Panc1 (cell line): ENCODE results near the gene TP73. TPM values are rescaled to one million over a fixed set of nuclear protein-coding genes. Genes with fewer than 3 reads are reported as not detected.

Source experiments
- ATAC-seq: fragments of 200-7000 bp; cut with Tn5 transposase; 2 replicates; pipeline ENCODE4 v1.9.1; 2020; ENCODE audit warnings: mild to moderate bottlenecking, moderate library complexity
- Bru-seq: library from RNA; stranded (reverse); fragments of 400-500 nt; gene quantifications from one replicate; lab custom pipeline; 2021; lab: Mats Ljungman, UMichigan
- BruChase-seq, 2 experiments: library from RNA; stranded (reverse); fragments of 400-500 nt; gene quantifications; one replicate each; lab custom pipeline; 2021; lab: Mats Ljungman, UMichigan
- BruUV-seq: library from RNA; stranded (reverse); fragments of 400-500 nt; replicated peaks from 2 replicates; lab custom pipeline; 2021; lab: Mats Ljungman, UMichigan
- CTCF ChIA-PET: fragments of 300-600 bp; sonication (Branson Sonifier 250); formaldehyde crosslinking; loops from one replicate; lab custom pipeline; 2022; ENCODE audit warnings: antibody characterized with exemption; lab: Charles Lee
- POLR2A ChIA-PET: fragments of 300-600 bp; sonication (Branson Sonifier 250); formaldehyde crosslinking; loops from one replicate; lab custom pipeline; 2022; ENCODE audit warnings: antibody characterized with exemption; lab: Charles Lee
- DNase-seq: peaks from one replicate; pipeline ENCODE4 v3.0.0-alpha.2; 2010; ENCODE audit warnings: low read depth, low spot score
- H3K27ac ChIP-seq: 2 replicates; pipeline ENCODE4 v1.5.1; 2011; ENCODE audit warnings: mild to moderate bottlenecking, low read length, inconsistent platforms
- H3K27me3 ChIP-seq: fragments of 200-500 bp; sonication (Bioruptor generic); 2 replicates; pipeline ENCODE4 v1.6.0; 2014; ENCODE audit warnings: low read length, inconsistent platforms; ENCODE audit not compliant: control insufficient read depth, insufficient read depth
- H3K36me3 ChIP-seq: fragments of 200-500 bp; sonication (Bioruptor generic); 2 replicates; pipeline ENCODE4 v1.5.1; 2014; ENCODE audit warnings: inconsistent platforms, mild to moderate bottlenecking, low read length, moderate library complexity; ENCODE audit not compliant: control insufficient read depth, insufficient read depth
- H3K4me1 ChIP-seq: 2 replicates; pipeline ENCODE4 v1.5.1; 2011; ENCODE audit warnings: inconsistent platforms, mild to moderate bottlenecking, low read length, moderate library complexity; ENCODE audit not compliant: control insufficient read depth, insufficient read depth
- H3K4me3 ChIP-seq, 2 experiments: 2 replicates each; pipeline ENCODE4 v1.5.1; 2011 to 2012; ENCODE audit warnings: low read depth in 2 of 2, low read length in 2 of 2, mild to moderate bottlenecking in 2 of 2, inconsistent platforms in 1 of 2, moderate library complexity in 1 of 2
- H3K9me3 ChIP-seq: fragments of 200-500 bp; sonication (Bioruptor generic); 2 replicates; pipeline ENCODE4 v1.5.1; 2014; ENCODE audit warnings: low read depth, mild to moderate bottlenecking, inconsistent platforms, low read length, moderate library complexity; ENCODE audit not compliant: control insufficient read depth, insufficient read depth
- CTCF ChIP-seq: fragments of 450-650 bp; IDR thresholded peaks from 2 replicates; pipeline ENCODE4 v1.5.1; 2017; ENCODE audit warnings: mild to moderate bottlenecking
- POLR2AphosphoS5 ChIP-seq: IDR thresholded peaks from 2 replicates; pipeline ENCODE4 v1.6.1; 2012; ENCODE audit warnings: mild to moderate bottlenecking, low read depth, low read length, moderate library complexity
- SIN3A ChIP-seq: IDR thresholded peaks from 2 replicates; pipeline ENCODE4 v1.6.1; 2012; ENCODE audit warnings: low read depth, mild to moderate bottlenecking, low read length, moderate library complexity, borderline replicate concordance; ENCODE audit not compliant: insufficient read depth
- TCF7L2 ChIP-seq: IDR thresholded peaks from 2 replicates; pipeline ENCODE4 v1.6.1; 2011; ENCODE audit warnings: mild to moderate bottlenecking, low read depth, low read length, inconsistent platforms
- in situ Hi-C: cut with HindIII; loops from 2 replicates; pipeline ENCODE4 v1.10.0; 2016; ENCODE audit warnings: low sequenced_read_pairs, low pct_unique_long_range_greater_than_20kb
- intact Hi-C: fragments of 100-400 bp; cut with micrococcal nuclease; formaldehyde crosslinking; loops from one replicate; pipeline ENCODE4 v1.10.0; 2022; ENCODE audit not compliant: unreplicated experiment
- long read RNA-seq: library from polyadenylated mRNA; unstranded; transcript quantifications from one replicate; pipeline ENCODE4 v2.0.0, GENCODE V29; 2021; ENCODE audit not compliant: unreplicated experiment
- polyA plus RNA-seq: library from polyadenylated mRNA; unstranded; fragments of >200 nt; gene quantifications from one replicate; pipeline ENCODE4 v1.2.1, GENCODE V29; 2012; ENCODE audit warnings: missing spikeins; ENCODE audit not compliant: insufficient read length
- total RNA-seq: library from RNA; stranded (reverse); gene quantifications from one replicate; pipeline ENCODE4 v1.2.1, GENCODE V29; 2021; ENCODE audit not compliant: unreplicated experiment
- TF ChIP-seq, protein P1 (sequence below), 2 experiments: IDR thresholded peaks; 2 replicates each; pipeline ENCODE4 v1.6.1; 2011 to 2012; ENCODE audit warnings: low read depth in 2 of 2, control low read depth in 1 of 2, low read length in 1 of 2, mild to moderate bottlenecking in 1 of 2, moderate library complexity in 1 of 2; ENCODE audit not compliant: insufficient read depth in 1 of 2

TP73 gene
- total RNA-seq (4.7 TPM), Bru-seq, nascent RNA (percentile 39 among the genes with signal in this experiment), BruChase-seq, experiment 1, labeled RNA remaining after a 2-hour chase (percentile 41 among the genes with signal in this experiment), BruChase-seq, experiment 2, labeled RNA remaining after a 6-hour chase (percentile 44 among the genes with signal in this experiment)
- 3.2 TPM for polyA plus RNA-seq
- long read RNA-seq, partial matches to known transcripts = 0 of 3 reads
- long read RNA-seq, other reads (novel, unspliced or antisense) = 3 of 3 reads

GRCh38 chr1:3651930-3652547, at the start of gene TP73:
Gene TP73 (plus strand): TSS chr1:3652516. CDS start chr1:3682366, 29,850 bp downstream.
- Histone ChIP-seq H3K9me3 (no peaks in the 10 kb centered on the region), H3K4me3 (peak within 1 kb of the TSS; percentile 48 to 49), H3K27ac (no peak within 1 kb of the TSS), H3K27me3 (no peaks in the 10 kb centered on the region), H3K36me3 (no peaks in the 10 kb centered on the region; the same call in none of the 2 replicates), H3K4me1 (peaks cover 11% of the 10 kb centered on the region)
- ChIA-PET POLR2A (no interaction called here), CTCF (interaction anchor here (1.4 kb wide), 1 partner anchor 44 kb away, joined by 5 read pairs; no protein-coding TSS in a partner anchor)
- BruUV-seq = no TSS peak
- ATAC-seq = peak; percentile 54
- in situ Hi-C loops = no loop called here
- intact Hi-C loops = loop anchor here (10.0 kb wide), 1 partner anchor 73 kb away; no protein-coding TSS in a partner anchor
- TF ChIP-seq SIN3A = no peak
- no peak for TF ChIP-seq TCF7L2
- no peak for TF ChIP-seq POLR2AphosphoS5
- TF ChIP-seq, protein P1, sequence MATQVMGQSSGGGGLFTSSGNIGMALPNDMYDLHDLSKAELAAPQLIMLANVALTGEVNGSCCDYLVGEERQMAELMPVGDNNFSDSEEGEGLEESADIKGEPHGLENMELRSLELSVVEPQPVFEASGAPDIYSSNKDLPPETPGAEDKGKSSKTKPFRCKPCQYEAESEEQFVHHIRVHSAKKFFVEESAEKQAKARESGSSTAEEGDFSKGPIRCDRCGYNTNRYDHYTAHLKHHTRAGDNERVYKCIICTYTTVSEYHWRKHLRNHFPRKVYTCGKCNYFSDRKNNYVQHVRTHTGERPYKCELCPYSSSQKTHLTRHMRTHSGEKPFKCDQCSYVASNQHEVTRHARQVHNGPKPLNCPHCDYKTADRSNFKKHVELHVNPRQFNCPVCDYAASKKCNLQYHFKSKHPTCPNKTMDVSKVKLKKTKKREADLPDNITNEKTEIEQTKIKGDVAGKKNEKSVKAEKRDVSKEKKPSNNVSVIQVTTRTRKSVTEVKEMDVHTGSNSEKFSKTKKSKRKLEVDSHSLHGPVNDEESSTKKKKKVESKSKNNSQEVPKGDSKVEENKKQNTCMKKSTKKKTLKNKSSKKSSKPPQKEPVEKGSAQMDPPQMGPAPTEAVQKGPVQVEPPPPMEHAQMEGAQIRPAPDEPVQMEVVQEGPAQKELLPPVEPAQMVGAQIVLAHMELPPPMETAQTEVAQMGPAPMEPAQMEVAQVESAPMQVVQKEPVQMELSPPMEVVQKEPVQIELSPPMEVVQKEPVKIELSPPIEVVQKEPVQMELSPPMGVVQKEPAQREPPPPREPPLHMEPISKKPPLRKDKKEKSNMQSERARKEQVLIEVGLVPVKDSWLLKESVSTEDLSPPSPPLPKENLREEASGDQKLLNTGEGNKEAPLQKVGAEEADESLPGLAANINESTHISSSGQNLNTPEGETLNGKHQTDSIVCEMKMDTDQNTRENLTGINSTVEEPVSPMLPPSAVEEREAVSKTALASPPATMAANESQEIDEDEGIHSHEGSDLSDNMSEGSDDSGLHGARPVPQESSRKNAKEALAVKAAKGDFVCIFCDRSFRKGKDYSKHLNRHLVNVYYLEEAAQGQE (IDR thresholded peaks at IDR 0.05; ENCODE audit: insufficient read depth in 1 of 2, low read depth in 2 of 2, low read length in 1 of 2) = no peak
- no peak for TF ChIP-seq CTCF
- no peak for DNase-seq

DNA sequence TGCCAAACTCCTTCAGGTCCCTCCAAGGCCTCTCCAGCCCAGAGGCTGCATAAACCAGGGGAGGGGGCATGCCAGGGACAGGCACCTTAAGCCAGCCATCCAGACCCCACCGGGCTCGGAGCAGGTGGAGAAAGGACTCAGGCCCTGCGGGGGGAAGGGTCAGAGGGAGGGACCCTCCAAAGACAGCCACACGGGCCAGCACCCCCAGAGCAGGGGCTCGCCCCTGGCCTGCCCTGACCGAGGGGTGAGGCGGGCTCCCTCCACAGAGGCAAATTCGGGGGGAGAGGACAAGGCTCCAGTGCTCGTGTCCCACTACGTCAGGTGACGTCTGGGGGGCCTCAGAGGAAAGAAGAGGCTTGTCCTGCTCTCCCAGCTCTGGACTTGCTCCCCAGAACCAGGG, 49.2 kb upstream of the TP73 start:
- H3K27me3 ChIP-seq = no peaks in the 10 kb centered on the region
- CTCF ChIA-PET = no interaction called here
- ATAC-seq (no peak), DNase-seq (no peak)
- intact Hi-C loops = no loop called here
- no peak overlapping the region for H3K27ac ChIP-seq
- H3K4me3 ChIP-seq = no peak overlapping the region
- peaks cover 8% of the 10 kb centered on the region for H3K4me1 ChIP-seq
- POLR2A ChIA-PET = no interaction called here
- in situ Hi-C loops = no loop called here
- H3K36me3 ChIP-seq = no peaks in the 10 kb centered on the region
- BruUV-seq = no TSS peak
- no peaks in the 10 kb centered on the region for H3K9me3 ChIP-seq
- TF ChIP-seq SIN3A (no peak), POLR2AphosphoS5 (no peak), TCF7L2 (no peak), CTCF (no peak)
